Measurements from ENCODE around the gene NUDT4.

- TF ChIP-seq CTCF (IDR thresholded peaks at IDR 0.05) = no peak
- no peak for TF ChIP-seq ETV6 (CRISPR knock-in tag; IDR thresholded peaks at IDR 0.05)
- no peak for TF ChIP-seq MAX (CRISPR knock-in tag; IDR thresholded peaks at IDR 0.05)
- no peak for TF ChIP-seq TCF7 (CRISPR knock-in tag; IDR thresholded peaks at IDR 0.05; ENCODE audit: low read depth)
- TF ChIP-seq TP53 (CRISPR knock-in tag; IDR thresholded peaks at IDR 0.05) = no peak
- TF ChIP-seq ZBTB43 (CRISPR knock-in tag; IDR thresholded peaks at IDR 0.05) = no peak
- no peak for TF ChIP-seq GRHL2 (CRISPR knock-in tag; IDR thresholded peaks at IDR 0.05; ENCODE audit: insufficient replicate concordance, severe bottlenecking)
- no peak for TF ChIP-seq E2F1 (CRISPR knock-in tag; IDR thresholded peaks at IDR 0.05)
- peak; percentile 41; the same call in 1 of the 2 replicates for TF ChIP-seq GABPB1 (CRISPR knock-in tag; IDR thresholded peaks at IDR 0.05)
- no peak for TF ChIP-seq NR1H2 (CRISPR knock-in tag; IDR thresholded peaks at IDR 0.05)
- no peak for TF ChIP-seq E2F5 (CRISPR knock-in tag; IDR thresholded peaks at IDR 0.05)
- TF ChIP-seq CREM (CRISPR knock-in tag; IDR thresholded peaks at IDR 0.05) = no peak
These were observed 71.1 kb downstream of the NUDT4 start for GRCh38 chr12:93448796-93449195.
